GM19468 (cell line): ENCODE results near the gene TGM1.
"Not testable (repeated sequence)": the region's sequence is repeated elsewhere in the genome, so short reads cannot be mapped to it uniquely, and the experiment has no call there.

Experiments
- ATAC-seq: cut with Tn5 transposase; IDR thresholded peaks from one replicate; pipeline ENCODE4 v1.9.1; 2021; ENCODE audit warnings: mild to moderate bottlenecking, moderate library complexity, moderate number of reproducible peaks; ENCODE audit not compliant: unreplicated experiment; ENCODE audit errors: extremely low read depth

Gene TGM1

GRCh38 chr14:24213866-24214662 lies 48.9 kb downstream of the TGM1 start:
- ATAC-seq, result no peak

DNA sequence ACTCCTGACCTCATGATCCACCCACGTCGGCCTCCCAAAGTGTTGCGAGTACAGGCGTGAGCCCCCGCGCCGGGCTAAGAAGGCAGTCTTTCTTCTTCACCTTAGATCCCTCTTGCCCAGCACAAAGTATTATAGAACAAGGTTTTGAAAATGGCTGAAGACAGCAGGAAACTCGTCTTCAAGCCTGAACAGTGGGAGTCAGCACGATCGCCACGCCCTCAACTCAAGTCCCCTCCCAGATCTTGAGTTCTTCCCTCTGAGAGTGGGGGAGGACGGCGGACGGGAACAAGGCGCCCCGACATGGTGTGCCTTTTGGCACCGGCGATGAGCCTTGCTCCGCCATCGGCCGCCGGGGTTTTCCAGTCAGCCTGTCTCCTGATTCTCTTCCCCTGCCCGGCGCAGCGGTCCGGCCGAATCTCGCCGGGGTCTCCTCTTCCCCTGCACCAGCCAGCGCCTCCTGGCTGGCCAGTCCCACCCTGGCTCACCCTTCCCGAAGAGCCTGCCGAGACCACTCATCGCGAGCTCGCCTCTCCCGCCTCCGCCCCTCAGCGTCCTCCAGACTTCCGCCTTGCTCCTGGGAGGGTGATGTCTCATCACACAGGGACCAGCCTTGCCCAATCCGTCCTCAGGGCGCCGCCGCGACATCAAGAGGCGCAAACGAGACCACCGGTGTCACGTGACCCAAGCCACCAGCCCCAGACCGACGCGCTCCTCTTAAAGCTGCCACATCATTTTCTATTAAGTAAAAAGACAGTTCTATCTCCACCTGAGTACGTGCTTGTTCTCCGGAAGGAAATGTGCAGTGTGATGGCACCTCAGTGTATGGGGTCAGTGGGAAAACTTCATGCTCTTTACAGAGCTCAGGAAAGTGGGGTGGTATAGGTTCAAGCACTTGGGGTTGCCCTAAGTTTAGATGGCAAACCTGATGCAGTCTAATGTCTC lies 49.8 kb downstream of the TGM1 start, which contains the start of gene CHMP4A:
Gene CHMP4A, minus strand, starts transcription at position 565 of the 942 bp plus-strand sequence. Its CDS starts 49 bp downstream, at position 516.
- peak; percentile 70 for ATAC-seq

DNA sequence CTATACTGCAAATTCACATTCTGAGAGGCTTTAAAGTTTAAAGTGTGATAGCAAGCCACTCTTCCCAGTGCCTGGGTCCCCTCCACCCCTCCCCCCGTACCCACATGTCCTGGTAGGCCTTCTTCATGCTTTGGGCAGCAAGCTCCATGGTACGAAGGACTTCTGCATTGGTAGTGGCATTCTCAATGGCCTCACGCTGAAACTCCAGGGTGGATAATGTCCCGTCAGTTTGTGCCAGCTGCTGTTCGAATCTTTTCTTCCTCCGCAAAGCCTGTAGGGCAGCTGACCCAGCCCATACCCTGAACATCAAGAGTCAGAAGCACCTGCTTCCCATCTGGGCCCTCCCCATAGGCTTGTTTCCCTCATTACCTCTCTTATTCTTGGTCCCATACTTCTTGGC lies 51.7 kb downstream of the TGM1 start:
- ATAC-seq, result no peak

- ATAC-seq, result no peak
Observed at GRCh38 chr14:24207625-24208024, 55.4 kb downstream of the TGM1 start.

- no peak for ATAC-seq
Observed at GRCh38 chr14:24207104-24207551, 55.8 kb downstream of the TGM1 start.

- no peak for ATAC-seq
Observed at GRCh38 chr14:24206260-24207103, 56.5 kb downstream of the TGM1 start.

- no peak for ATAC-seq
Observed at GRCh38 chr14:24204163-24205146, 58.5 kb downstream of the TGM1 start.

DNA sequence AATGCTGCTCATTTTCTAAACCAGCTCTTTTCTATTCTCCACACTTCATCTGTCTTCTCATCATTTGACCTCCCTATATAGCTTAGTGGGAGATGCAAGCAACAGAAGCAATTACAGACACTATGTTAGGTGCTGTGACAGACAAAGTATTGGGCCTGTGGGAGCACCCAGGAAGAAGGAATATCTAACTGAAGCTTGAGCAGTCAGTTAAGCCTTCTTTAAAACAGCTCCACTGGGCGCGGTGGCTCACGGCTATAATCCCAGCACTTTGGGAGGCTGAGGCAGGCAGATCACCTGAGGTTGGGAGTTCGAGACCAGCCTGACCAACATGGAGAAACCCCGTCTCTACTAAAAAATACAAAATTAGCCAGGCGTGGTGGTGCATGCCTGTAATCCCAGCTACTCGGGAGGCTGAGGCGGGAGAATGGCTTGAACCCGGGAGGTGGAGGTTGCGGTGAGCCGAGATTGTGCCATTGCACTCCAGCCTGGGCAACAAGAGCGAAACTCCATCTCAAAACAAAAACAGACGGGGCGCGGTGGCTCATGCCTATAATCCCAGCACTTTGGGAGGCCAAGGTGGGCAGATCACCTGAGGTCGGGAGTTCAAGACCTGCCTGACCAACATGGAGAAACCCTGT lies 59.6 kb downstream of the TGM1 start:
- not testable (repeated sequence) for ATAC-seq

DNA sequence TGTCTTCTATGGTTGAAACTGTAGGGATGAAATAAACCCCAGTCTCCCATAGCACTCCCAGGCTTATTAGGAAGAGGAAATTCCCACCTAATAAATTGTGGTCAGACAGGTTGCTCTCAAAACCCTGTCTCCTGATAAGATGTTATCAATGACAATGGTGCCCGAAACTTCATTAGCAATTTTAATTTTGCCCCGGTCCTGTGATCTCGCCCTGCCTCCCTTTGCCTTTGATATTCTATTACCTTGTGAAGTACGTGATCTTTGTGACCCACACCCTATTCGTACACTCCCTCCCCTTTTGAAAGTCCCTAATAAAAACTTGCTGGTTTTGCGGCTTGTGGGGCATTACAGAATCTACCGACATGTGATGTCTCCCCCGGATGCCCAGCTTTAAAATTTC lies 60.4 kb downstream of the TGM1 start:
- not testable (repeated sequence) for ATAC-seq
